ENCODE data around the gene GNG14. TPM values are rescaled to one million over a fixed set of nuclear protein-coding genes. Genes with fewer than 3 reads are reported as not detected.
"Not testable (repeated sequence)": the region's sequence is repeated elsewhere in the genome, so short reads cannot be mapped to it uniquely, and the experiment has no call there.

Gene GNG14
- total RNA-seq, 1 experiment from 2014 or later, result not detected

GRCh38 chr19:12697425-12697824, 9.6 kb downstream of the GNG14 start:
- Histone ChIP-seq H3K36me3 (ENCODE audit: control insufficient read depth in 1 of 2, insufficient read depth in 2 of 2, low read length in 2 of 2) (peaks cover 26 to 30% of the 10 kb centered on the region in 2 experiments; a peak in 3 of 4 replicates), H3K4me2 (ENCODE audit: low read length) (peak overlapping the region; percentile 93), H3K4me3 (replicated peaks in 1 of 2; ENCODE audit: low read depth in 1 of 2, low read length in 2 of 2) (peak overlapping the region; percentile 88 to 92; a peak in 3 of 4 replicates), H3K9ac (ENCODE audit: low read length) (peak overlapping the region; percentile 90; the same call in 1 of the 2 replicates), H3K27ac (ENCODE audit: low read depth, low read length) (peak overlapping the region; percentile 53; the same call in 1 of the 2 replicates), H3K4me1 (ENCODE audit: control insufficient read depth in 1 of 2, insufficient read depth in 2 of 2, low read length in 2 of 2) (peaks cover 9 to 23% of the 10 kb centered on the region in 2 experiments; a peak in 3 of 4 replicates)
- BruUV-seq (replicated peaks); H2AFZ ChIP-seq (ENCODE audit: low read depth, low read length, poor library complexity, severe bottlenecking); CTCF ChIA-PET; DNase-seq (ENCODE audit: low read depth, low spot score); H3K79me2 ChIP-seq (ENCODE audit: insufficient read depth, low read length); H4K20me1 ChIP-seq (ENCODE audit: insufficient read depth); H3K9me3 ChIP-seq (ENCODE audit: control insufficient read depth in 1 of 2, insufficient read depth in 1 of 2, low read depth in 1 of 2, low read length in 2 of 2); ATAC-seq; intact Hi-C loops (cut with micrococcal nuclease); H3K9me2 ChIP-seq (ENCODE audit: insufficient read depth); H3K27me3 ChIP-seq (ENCODE audit: insufficient read depth, low read length): not testable (repeated sequence)
- RAD21 ChIA-PET (ENCODE audit: low non-redundant PET in 1 of 2, low total read pairs in 2 of 2, uncharacterized antibody in 2 of 2, unreplicated experiment in 2 of 2), result interaction anchor here in 1 of 2 experiments (0.6 kb wide), 1 partner anchor 10 kb away, joined by 10 read pairs; no protein-coding TSS in a partner anchor
- POLR2A ChIA-PET, result interaction anchor here (0.6 to 1.6 kb wide), 4 partner anchors 16 to 117 kb away, joined by 3 to 8 read pairs (median 3); partner anchors contain the start of gene DHPS

- no peak overlapping the region for H3K27ac ChIP-seq (ENCODE audit: low read depth, low read length)
- peaks cover 33 to 35% of the 10 kb centered on the region in 2 experiments; a peak in 3 of 4 replicates for H3K36me3 ChIP-seq (ENCODE audit: control insufficient read depth in 1 of 2, insufficient read depth in 2 of 2, low read length in 2 of 2)
- H3K79me2 ChIP-seq (ENCODE audit: insufficient read depth, low read length), result peaks cover 13% of the 10 kb centered on the region; the same call in 1 of the 2 replicates
- no peak overlapping the region for H3K9ac ChIP-seq (ENCODE audit: low read length)
- intact Hi-C loops (cut with micrococcal nuclease), result no loop called here
- no peak for ATAC-seq
- no peaks in the 10 kb centered on the region for H3K9me3 ChIP-seq (ENCODE audit: control insufficient read depth in 1 of 2, insufficient read depth in 1 of 2, low read depth in 1 of 2, low read length in 2 of 2)
- no peak overlapping the region for H2AFZ ChIP-seq (ENCODE audit: low read depth, low read length, poor library complexity, severe bottlenecking)
- POLR2A ChIA-PET, result no interaction called here
- H3K4me2 ChIP-seq (ENCODE audit: low read length), result no peak overlapping the region
- no peak overlapping the region for H3K4me3 ChIP-seq (replicated peaks in 1 of 2; ENCODE audit: low read depth in 1 of 2, low read length in 2 of 2)
- H4K20me1 ChIP-seq (ENCODE audit: insufficient read depth), result no peaks in the 10 kb centered on the region
- RAD21 ChIA-PET (ENCODE audit: low non-redundant PET in 1 of 2, low total read pairs in 2 of 2, uncharacterized antibody in 2 of 2, unreplicated experiment in 2 of 2), result no interaction called here
- H3K4me1 ChIP-seq (ENCODE audit: control insufficient read depth in 1 of 2, insufficient read depth in 2 of 2, low read length in 2 of 2), result peaks cover 9 to 23% of the 10 kb centered on the region in 2 experiments; a peak in 3 of 4 replicates
- no peak for DNase-seq (ENCODE audit: low read depth, low spot score)
- CTCF ChIA-PET, result no interaction called here
- no peaks in the 10 kb centered on the region for H3K9me2 ChIP-seq (ENCODE audit: insufficient read depth)
- no TSS peak for BruUV-seq (replicated peaks)
- no peaks in the 10 kb centered on the region for H3K27me3 ChIP-seq (ENCODE audit: insufficient read depth, low read length)
- TF ChIP-seq RAD21 (IDR thresholded peaks at IDR 0.05; ENCODE audit: low read depth) (no peak), EGR1 (IDR thresholded peaks at IDR 0.05; ENCODE audit: low read depth) (no peak), YY1 (IDR thresholded peaks at IDR 0.05; ENCODE audit: extremely low read depth, insufficient replicate concordance, low read depth, low read length) (no peak), SRF (IDR thresholded peaks at IDR 0.05; ENCODE audit: low read depth) (no peak), MAX (IDR thresholded peaks at IDR 0.05) (no peak), EZH2phosphoT487 (IDR thresholded peaks at IDR 0.05; ENCODE audit: borderline replicate concordance) (no peak), FOSL1 (IDR thresholded peaks at IDR 0.05; ENCODE audit: low read depth) (no peak), SIN3A (IDR thresholded peaks at IDR 0.05; ENCODE audit: low read depth) (no peak), CBX3 (IDR thresholded peaks at IDR 0.05; ENCODE audit: low read depth) (no peak), JUND (IDR thresholded peaks at IDR 0.05) (no peak), ZNF274 (IDR thresholded peaks at IDR 0.05; ENCODE audit: low read depth, low read length) (no peak), POLR2AphosphoS5 (IDR thresholded peaks at IDR 0.05; ENCODE audit: low read depth, low read length) (no peak), CEBPB (IDR thresholded peaks at IDR 0.05; ENCODE audit: low read depth) (no peak), ELF1 (IDR thresholded peaks at IDR 0.05; ENCODE audit: borderline replicate concordance, low read depth) (no peak), REST (IDR thresholded peaks at IDR 0.05; ENCODE audit: low read depth) (no peak), ZBTB33 (IDR thresholded peaks at IDR 0.05; ENCODE audit: extremely low read depth, insufficient replicate concordance, low read length) (no peak)
These were observed 10.3 kb downstream of the GNG14 start for GRCh38 chr19:12698138-12698537.
